HFF-Myc (cell line): Measurements from ENCODE around the gene GMDS.

Source experiments
- DNase-seq: peaks from one replicate; pipeline ENCODE4 v3.0.0-alpha.2; 2011; ENCODE audit warnings: low read depth; ENCODE audit errors: extremely low read depth
- H3K4me3 ChIP-seq: replicated peaks from 2 replicates; pipeline ENCODE4 v1.5.1; 2011; ENCODE audit warnings: low read depth, mild to moderate bottlenecking, control low read depth, low read length
- TF ChIP-seq, protein P1 (sequence below): IDR thresholded peaks from 2 replicates; pipeline ENCODE4 v1.5.1; 2012; ENCODE audit warnings: mild to moderate bottlenecking, low read depth, low read length, control low read depth; ENCODE audit errors: missing control alignments

GMDS gene

DNA sequence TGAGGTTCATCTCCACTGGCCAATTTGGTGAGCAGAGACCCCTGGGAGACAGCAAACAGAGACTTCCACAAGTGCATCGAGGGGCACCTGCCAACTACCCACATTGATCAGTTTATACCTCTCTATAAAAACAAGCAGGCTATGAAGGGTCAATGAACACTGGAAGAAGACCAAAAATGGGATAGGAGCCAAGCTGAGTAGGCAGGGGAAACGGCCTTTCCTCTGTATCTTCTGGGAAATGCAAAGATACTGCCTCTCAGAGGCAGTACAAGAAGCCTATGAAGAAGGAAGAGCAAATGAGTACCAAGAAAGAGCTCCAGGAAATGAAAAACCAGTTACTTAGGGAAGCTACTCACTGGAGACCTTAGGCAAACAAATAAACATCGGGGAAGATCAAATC lies 247.7 kb downstream of the GMDS start:
- no peak for DNase-seq
- no peak overlapping the region for H3K4me3 ChIP-seq
- TF ChIP-seq, protein P1, sequence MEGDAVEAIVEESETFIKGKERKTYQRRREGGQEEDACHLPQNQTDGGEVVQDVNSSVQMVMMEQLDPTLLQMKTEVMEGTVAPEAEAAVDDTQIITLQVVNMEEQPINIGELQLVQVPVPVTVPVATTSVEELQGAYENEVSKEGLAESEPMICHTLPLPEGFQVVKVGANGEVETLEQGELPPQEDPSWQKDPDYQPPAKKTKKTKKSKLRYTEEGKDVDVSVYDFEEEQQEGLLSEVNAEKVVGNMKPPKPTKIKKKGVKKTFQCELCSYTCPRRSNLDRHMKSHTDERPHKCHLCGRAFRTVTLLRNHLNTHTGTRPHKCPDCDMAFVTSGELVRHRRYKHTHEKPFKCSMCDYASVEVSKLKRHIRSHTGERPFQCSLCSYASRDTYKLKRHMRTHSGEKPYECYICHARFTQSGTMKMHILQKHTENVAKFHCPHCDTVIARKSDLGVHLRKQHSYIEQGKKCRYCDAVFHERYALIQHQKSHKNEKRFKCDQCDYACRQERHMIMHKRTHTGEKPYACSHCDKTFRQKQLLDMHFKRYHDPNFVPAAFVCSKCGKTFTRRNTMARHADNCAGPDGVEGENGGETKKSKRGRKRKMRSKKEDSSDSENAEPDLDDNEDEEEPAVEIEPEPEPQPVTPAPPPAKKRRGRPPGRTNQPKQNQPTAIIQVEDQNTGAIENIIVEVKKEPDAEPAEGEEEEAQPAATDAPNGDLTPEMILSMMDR, result no peak

DNA sequence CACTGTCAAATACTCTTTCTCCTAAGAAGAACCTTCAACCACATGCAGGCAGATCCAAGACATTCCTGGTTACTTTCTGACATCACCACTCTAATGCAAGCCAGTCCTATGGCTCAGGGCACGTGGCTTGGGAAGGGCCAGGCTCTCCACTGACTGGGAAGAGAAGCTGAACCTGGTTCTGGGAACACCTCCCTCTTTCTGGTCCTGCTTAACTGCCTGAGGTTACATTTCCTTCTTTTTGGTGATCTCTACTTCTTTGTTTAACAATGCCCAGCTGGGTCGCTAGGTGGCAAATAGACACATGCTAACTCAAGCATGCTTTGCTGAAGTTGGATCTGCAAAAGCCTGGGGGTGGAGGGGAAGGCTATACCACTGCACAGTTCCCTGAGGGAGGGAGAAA lies 249.8 kb downstream of the GMDS start:
- no peak overlapping the region for H3K4me3 ChIP-seq
- TF ChIP-seq, protein P1, result no peak
- DNase-seq, result peak; percentile 29

DNA sequence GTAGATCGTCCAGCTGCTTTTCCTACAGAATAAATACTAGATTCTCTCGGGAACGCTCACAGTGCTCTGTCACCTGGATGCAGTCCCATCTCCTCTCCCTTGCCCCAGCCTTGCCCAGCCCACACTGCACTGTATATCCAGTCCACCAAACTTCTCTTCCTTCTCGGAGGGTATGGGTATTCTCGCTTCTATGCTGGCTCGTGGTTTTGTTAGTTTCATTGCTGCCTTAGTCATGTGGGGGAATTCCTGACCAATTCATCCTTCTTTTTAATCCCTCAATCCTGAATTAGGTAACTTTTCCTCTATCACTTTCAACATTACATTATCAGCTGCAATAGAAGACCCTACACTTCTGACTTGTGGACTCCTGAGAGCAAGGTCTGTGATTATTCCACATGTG lies 252.4 kb downstream of the GMDS start:
- no peak for DNase-seq
- TF ChIP-seq, protein P1, result no peak
- H3K4me3 ChIP-seq, result no peak overlapping the region

DNA sequence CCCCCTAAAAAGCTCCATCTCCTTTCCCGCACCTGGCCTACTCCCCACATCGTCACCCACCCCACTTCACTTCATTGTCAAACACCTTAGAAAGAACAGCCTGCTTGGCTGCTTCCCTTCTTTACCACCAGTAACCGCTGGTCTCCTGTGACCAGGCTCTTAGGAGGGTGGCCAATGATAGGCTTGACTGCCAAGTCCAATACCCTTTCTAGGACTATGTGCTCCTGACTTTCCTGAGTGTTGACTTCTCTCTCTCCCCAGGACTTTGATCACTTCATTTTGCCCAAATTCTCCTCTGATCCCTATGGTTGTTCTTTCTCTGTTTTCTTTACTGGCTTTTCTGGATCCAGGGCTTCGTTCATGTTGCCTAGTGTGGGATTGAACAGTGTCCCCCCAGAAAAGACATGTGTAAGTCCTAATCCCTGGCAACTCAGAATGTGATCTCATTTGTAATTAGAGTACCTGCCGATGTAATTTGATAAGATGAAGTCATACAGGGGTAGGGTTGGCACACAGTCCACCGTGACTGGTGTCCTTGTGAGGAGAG lies 254.0 kb downstream of the GMDS start:
- no peak for DNase-seq
- H3K4me3 ChIP-seq, result no peak overlapping the region
- TF ChIP-seq, protein P1, result no peak

DNA sequence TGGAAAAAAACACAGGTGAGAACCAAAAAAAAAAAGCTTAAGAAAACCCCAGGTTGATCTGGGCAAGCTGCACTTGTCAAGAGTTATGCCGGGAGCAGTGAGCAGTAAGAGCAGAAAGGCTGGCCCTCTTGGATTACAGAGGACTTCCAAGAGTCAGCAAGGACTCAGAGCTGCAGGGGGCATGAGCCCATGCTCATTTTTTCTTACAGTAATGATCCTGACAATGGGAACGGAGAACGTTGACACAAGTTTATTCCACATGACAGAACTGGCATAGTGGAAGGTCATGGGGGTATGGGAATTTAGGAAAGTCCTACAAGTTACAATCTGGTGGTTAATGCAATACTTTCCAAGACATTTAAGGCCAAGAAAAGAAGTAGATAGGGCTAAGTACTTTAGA lies 256.6 kb downstream of the GMDS start:
- DNase-seq, result no peak
- no peak overlapping the region for H3K4me3 ChIP-seq
- TF ChIP-seq, protein P1, result no peak

DNA sequence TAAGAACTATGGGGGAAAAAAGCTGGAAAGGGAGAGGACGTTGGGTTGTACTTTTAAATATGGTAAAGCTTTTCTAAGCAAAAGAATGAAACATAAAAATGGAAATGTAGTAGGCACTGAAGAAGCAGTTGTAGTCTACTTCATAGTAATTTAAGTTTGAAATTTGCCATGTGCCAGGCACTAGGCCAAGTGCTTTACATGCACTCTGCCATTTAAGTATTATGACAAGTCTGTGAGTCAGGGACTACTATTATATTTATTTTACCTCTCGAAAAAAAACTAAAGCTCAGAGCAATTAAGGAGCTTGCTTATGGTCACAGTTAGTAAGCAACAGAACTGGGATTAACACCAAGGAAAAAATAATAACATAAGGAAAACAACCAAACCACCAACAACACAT lies 257.8 kb downstream of the GMDS start:
- TF ChIP-seq, protein P1, result no peak
- H3K4me3 ChIP-seq, result no peak overlapping the region
- peak; percentile 33 for DNase-seq
